GM23338 (cell line): ENCODE data around the gene AFF3. TPM values are rescaled to one million over a fixed set of nuclear protein-coding genes. Genes with fewer than 3 reads are reported as not detected.

Experiments used
- ATAC-seq: fragments of 200-7000 bp; cut with Tn5 transposase; 3 replicates; pipeline ENCODE4 v1.9.1; 2020
- DNase-seq: peaks from one replicate; pipeline ENCODE4 v3.0.0-alpha.2; 2015; ENCODE audit warnings: low spot score
- H2AFZ ChIP-seq: fragments of 200-600 bp; sonication (generic); 2 replicates; pipeline ENCODE4 v1.8.0; 2016; ENCODE audit warnings: antibody characterized with exemption, mild to moderate bottlenecking, moderate library complexity
- H3F3A ChIP-seq: fragments of 200-600 bp; sonication (generic); replicated peaks from 2 replicates; pipeline ENCODE4 v1.8.0; 2017; ENCODE audit warnings: antibody characterized with exemption, mixed run types, low read depth
- H3K27ac ChIP-seq: fragments of 200-600 bp; sonication (generic); 2 replicates; pipeline ENCODE4 v1.6.1; 2016; ENCODE audit warnings: low read depth
- H3K27me3 ChIP-seq: fragments of 200-600 bp; sonication (generic); 2 replicates; pipeline ENCODE4 v1.8.0; 2016; ENCODE audit warnings: mild to moderate bottlenecking, mixed run types, moderate library complexity; ENCODE audit not compliant: insufficient read depth
- H3K36me3 ChIP-seq: fragments of 200-600 bp; sonication (generic); 2 replicates; pipeline ENCODE4 v1.8.0; 2016; ENCODE audit warnings: mild to moderate bottlenecking; ENCODE audit not compliant: insufficient read depth
- H3K4me1 ChIP-seq: fragments of 200-600 bp; sonication (generic); 2 replicates; pipeline ENCODE4 v1.8.0; 2016; ENCODE audit warnings: mild to moderate bottlenecking, moderate library complexity; ENCODE audit not compliant: insufficient read depth
- H3K4me2 ChIP-seq: fragments of 200-600 bp; sonication (generic); 2 replicates; pipeline ENCODE4 v1.7.1; 2017; ENCODE audit warnings: mixed run types
- H3K4me3 ChIP-seq: fragments of 200-600 bp; sonication (generic); 2 replicates; pipeline ENCODE4 v1.6.1; 2016; ENCODE audit warnings: mixed run types
- H3K79me2 ChIP-seq: fragments of 200-600 bp; sonication (generic); replicated peaks from 2 replicates; pipeline ENCODE4 v1.8.0; 2017; ENCODE audit warnings: mild to moderate bottlenecking; ENCODE audit not compliant: insufficient read depth
- H3K9me2 ChIP-seq: fragments of 200-600 bp; sonication (generic); 2 replicates; pipeline ENCODE4 v1.8.0; 2017; ENCODE audit not compliant: insufficient read depth
- H4K20me1 ChIP-seq: fragments of 200-600 bp; sonication (generic); replicated peaks from 2 replicates; pipeline ENCODE4 v1.8.0; 2017; ENCODE audit warnings: mild to moderate bottlenecking; ENCODE audit not compliant: insufficient read depth
- H3K27ac Mint-ChIP-seq: 2 replicates; pipeline ENCODE4 v1.8.0; 2020; ENCODE audit warnings: inconsistent platforms, mild to moderate bottlenecking, moderate library complexity, mixed read lengths
- H3K27me3 Mint-ChIP-seq: 3 replicates; pipeline ENCODE4 v1.8.0; 2022; ENCODE audit warnings: low read depth, mild to moderate bottlenecking, moderate library complexity, mixed read lengths, inconsistent platforms; ENCODE audit not compliant: insufficient read depth, poor library complexity
- H3K36me3 Mint-ChIP-seq: 3 replicates; pipeline ENCODE4 v1.8.0; 2021; ENCODE audit warnings: low read depth, mild to moderate bottlenecking, inconsistent platforms, moderate library complexity, mixed read lengths
- H3K4me1 Mint-ChIP-seq: 3 replicates; pipeline ENCODE4 v1.8.0; 2020; ENCODE audit warnings: mild to moderate bottlenecking, inconsistent platforms, mixed read lengths
- H3K4me3 Mint-ChIP-seq: 3 replicates; pipeline ENCODE4 v1.8.0; 2021; ENCODE audit warnings: moderate library complexity, mild to moderate bottlenecking, inconsistent platforms, mixed read lengths
- H3K9me3 Mint-ChIP-seq: 3 replicates; pipeline ENCODE4 v1.8.0; 2020; ENCODE audit warnings: moderate library complexity, mild to moderate bottlenecking, inconsistent platforms, mixed read lengths
- CREB1 ChIP-seq: fragments of 250-450 bp; sonication (Bioruptor Pico); IDR thresholded peaks from 2 replicates; pipeline ENCODE4 v1.5.0; 2020; ENCODE audit warnings: low read depth, mild to moderate bottlenecking, moderate library complexity
- EZH2 ChIP-seq: fragments of 200-600 bp; sonication (generic); IDR thresholded peaks from one replicate; pipeline ENCODE4 v1.8.0; 2017; ENCODE audit warnings: antibody characterized with exemption, mild to moderate bottlenecking, low read depth; ENCODE audit not compliant: unreplicated experiment
- JUNB ChIP-seq: IDR thresholded peaks from one replicate; pipeline ENCODE4 v1.6.1; 2016; ENCODE audit warnings: antibody characterized with exemption; ENCODE audit not compliant: unreplicated experiment
- POLR2AphosphoS5 ChIP-seq: IDR thresholded peaks from 2 replicates; pipeline ENCODE4 v1.6.1; 2016; ENCODE audit warnings: antibody characterized with exemption, low read depth
- STAT1 ChIP-seq: IDR thresholded peaks from one replicate; pipeline ENCODE4 v1.6.1; 2016; ENCODE audit warnings: antibody characterized with exemption; ENCODE audit not compliant: unreplicated experiment
- polyA plus RNA-seq: library from polyadenylated mRNA; unstranded; fragments of >200 nt; fragmentation: Nextera tagmentation; extraction: Ambion mirVana; gene quantifications from 2 replicates; pipeline ENCODE4 v1.2.1, GENCODE V29; 2016
- total RNA-seq: library from RNA; depleted of rRNA; stranded (reverse); fragments of >200 nt; shearing (Covaris generic); gene quantifications from 2 replicates; pipeline ENCODE4 v1.2.3, GENCODE V29; 2014
- TF ChIP-seq, protein P1 (sequence below): fragments of 250-450 bp; sonication (Bioruptor Pico); IDR thresholded peaks from 2 replicates; pipeline ENCODE4 v1.5.0; 2020; ENCODE audit warnings: mild to moderate bottlenecking, moderate library complexity
- TF ChIP-seq, protein P2 (sequence below), 2 experiments: fragments of 200-600 bp in 1 of 2; sonication (generic) in 1 of 2; conservative IDR thresholded peaks; 2 replicates each; pipeline versions ENCODE4 v1.5.1 to v1.6.1; 2016 to 2017; ENCODE audit warnings: antibody characterized with exemption in 2 of 2, low read depth in 2 of 2, mild to moderate bottlenecking in 2 of 2, moderate library complexity in 1 of 2

AFF3 gene
- total and polyA plus RNA-seq, 2 experiments from 2014 or later = 0.73 to 1.4 TPM

GRCh38 chr2:100110614-100111000 lies 31.8 kb downstream of the AFF3 start (continued):
- TF ChIP-seq, protein P1, sequence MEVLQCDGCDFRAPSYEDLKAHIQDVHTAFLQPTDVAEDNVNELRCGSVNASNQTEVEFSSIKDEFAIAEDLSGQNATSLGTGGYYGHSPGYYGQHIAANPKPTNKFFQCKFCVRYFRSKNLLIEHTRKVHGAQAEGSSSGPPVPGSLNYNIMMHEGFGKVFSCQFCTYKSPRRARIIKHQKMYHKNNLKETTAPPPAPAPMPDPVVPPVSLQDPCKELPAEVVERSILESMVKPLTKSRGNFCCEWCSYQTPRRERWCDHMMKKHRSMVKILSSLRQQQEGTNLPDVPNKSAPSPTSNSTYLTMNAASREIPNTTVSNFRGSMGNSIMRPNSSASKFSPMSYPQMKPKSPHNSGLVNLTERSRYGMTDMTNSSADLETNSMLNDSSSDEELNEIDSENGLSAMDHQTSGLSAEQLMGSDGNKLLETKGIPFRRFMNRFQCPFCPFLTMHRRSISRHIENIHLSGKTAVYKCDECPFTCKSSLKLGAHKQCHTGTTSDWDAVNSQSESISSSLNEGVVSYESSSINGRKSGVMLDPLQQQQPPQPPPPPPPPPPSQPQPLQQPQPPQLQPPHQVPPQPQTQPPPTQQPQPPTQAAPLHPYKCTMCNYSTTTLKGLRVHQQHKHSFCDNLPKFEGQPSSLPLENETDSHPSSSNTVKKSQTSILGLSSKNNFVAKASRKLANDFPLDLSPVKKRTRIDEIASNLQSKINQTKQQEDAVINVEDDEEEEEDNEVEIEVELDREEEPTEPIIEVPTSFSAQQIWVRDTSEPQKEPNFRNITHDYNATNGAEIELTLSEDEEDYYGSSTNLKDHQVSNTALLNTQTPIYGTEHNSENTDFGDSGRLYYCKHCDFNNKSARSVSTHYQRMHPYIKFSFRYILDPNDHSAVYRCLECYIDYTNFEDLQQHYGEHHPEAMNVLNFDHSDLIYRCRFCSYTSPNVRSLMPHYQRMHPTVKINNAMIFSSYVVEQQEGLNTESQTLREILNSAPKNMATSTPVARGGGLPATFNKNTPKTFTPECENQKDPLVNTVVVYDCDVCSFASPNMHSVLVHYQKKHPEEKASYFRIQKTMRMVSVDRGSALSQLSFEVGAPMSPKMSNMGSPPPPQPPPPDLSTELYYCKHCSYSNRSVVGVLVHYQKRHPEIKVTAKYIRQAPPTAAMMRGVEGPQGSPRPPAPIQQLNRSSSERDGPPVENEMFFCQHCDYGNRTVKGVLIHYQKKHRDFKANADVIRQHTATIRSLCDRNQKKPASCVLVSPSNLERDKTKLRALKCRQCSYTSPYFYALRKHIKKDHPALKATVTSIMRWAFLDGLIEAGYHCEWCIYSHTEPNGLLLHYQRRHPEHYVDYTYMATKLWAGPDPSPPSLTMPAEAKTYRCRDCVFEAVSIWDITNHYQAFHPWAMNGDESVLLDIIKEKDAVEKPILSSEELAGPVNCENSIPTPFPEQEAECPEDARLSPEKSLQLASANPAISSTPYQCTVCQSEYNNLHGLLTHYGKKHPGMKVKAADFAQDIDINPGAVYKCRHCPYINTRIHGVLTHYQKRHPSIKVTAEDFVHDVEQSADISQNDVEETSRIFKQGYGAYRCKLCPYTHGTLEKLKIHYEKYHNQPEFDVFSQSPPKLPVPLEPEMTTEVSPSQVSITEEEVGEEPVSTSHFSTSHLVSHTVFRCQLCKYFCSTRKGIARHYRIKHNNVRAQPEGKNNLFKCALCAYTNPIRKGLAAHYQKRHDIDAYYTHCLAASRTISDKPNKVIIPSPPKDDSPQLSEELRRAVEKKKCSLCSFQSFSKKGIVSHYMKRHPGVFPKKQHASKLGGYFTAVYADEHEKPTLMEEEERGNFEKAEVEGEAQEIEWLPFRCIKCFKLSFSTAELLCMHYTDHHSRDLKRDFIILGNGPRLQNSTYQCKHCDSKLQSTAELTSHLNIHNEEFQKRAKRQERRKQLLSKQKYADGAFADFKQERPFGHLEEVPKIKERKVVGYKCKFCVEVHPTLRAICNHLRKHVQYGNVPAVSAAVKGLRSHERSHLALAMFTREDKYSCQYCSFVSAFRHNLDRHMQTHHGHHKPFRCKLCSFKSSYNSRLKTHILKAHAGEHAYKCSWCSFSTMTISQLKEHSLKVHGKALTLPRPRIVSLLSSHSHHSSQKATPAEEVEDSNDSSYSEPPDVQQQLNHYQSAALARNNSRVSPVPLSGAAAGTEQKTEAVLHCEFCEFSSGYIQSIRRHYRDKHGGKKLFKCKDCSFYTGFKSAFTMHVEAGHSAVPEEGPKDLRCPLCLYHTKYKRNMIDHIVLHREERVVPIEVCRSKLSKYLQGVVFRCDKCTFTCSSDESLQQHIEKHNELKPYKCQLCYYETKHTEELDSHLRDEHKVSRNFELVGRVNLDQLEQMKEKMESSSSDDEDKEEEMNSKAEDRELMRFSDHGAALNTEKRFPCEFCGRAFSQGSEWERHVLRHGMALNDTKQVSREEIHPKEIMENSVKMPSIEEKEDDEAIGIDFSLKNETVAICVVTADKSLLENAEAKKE (CRISPR knock-in tag) = no peak
- TF ChIP-seq, protein P2, sequence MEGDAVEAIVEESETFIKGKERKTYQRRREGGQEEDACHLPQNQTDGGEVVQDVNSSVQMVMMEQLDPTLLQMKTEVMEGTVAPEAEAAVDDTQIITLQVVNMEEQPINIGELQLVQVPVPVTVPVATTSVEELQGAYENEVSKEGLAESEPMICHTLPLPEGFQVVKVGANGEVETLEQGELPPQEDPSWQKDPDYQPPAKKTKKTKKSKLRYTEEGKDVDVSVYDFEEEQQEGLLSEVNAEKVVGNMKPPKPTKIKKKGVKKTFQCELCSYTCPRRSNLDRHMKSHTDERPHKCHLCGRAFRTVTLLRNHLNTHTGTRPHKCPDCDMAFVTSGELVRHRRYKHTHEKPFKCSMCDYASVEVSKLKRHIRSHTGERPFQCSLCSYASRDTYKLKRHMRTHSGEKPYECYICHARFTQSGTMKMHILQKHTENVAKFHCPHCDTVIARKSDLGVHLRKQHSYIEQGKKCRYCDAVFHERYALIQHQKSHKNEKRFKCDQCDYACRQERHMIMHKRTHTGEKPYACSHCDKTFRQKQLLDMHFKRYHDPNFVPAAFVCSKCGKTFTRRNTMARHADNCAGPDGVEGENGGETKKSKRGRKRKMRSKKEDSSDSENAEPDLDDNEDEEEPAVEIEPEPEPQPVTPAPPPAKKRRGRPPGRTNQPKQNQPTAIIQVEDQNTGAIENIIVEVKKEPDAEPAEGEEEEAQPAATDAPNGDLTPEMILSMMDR (conservative IDR thresholded peaks at IDR 0.05; ENCODE audit: low read depth in 2 of 2) = no peak
- TF ChIP-seq JUNB = no peak

DNA sequence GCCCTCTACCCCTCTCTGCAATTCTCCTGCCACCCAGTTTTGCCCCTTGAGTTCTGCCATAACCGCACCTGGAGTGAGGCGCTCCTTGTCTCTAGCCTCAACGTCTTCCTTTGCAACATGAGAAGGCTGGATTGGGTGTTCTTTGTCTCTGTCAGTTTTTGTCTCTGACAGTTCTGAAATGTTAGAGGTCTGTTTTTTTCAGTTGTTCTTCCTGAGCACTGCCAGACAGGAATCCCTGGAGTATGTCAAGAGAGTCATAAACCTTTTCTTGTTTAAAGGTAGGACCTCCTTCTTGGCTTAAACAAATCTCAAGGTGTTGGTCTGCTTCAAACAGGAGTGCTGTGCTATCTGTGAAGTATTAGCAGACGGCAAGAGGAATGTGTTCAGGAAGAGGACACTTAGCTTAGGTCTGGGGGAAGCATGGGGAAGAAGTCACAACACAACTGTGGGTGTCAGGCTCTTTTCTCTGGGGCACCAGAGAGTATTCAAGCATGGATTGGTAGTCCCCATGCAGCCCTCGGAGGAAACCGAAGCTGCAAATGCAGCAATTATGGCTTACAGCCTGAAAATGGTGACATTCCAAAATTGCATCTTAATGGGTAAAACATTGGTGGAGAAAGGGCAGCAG lies 32.3 kb downstream of the AFF3 start:
- no peaks in the 10 kb centered on the region for H3K36me3 ChIP-seq
- H3K27ac Mint-ChIP-seq = no peak overlapping the region
- H3K36me3 Mint-ChIP-seq = no peaks in the 10 kb centered on the region; the same call in 2 of the 3 replicates
- H3K9me2 ChIP-seq = no peaks in the 10 kb centered on the region
- H3K27ac ChIP-seq = no peak overlapping the region
- ATAC-seq (no peak), DNase-seq (no peak)
- H3K79me2 ChIP-seq = no peaks in the 10 kb centered on the region
- H3K4me1 ChIP-seq = peaks cover 18% of the 10 kb centered on the region
- no peak overlapping the region for H3K4me3 ChIP-seq
- H2AFZ ChIP-seq = no peak overlapping the region
- H4K20me1 ChIP-seq = no peaks in the 10 kb centered on the region
- H3K4me2 ChIP-seq = no peak overlapping the region
- H3F3A ChIP-seq = no peaks in the 10 kb centered on the region
- H3K4me3 Mint-ChIP-seq = no peak overlapping the region
- peaks cover 63% of the 10 kb centered on the region for H3K27me3 Mint-ChIP-seq
- H3K4me1 Mint-ChIP-seq = peaks cover 23% of the 10 kb centered on the region
- no peaks in the 10 kb centered on the region for H3K9me3 Mint-ChIP-seq
- peaks cover 91% of the 10 kb centered on the region for H3K27me3 ChIP-seq
- TF ChIP-seq, protein P1 (CRISPR knock-in tag) = no peak
- no peak for TF ChIP-seq CREB1 (CRISPR knock-in tag)
- TF ChIP-seq STAT1 = no peak
- TF ChIP-seq EZH2 = no peak
- TF ChIP-seq POLR2AphosphoS5 = no peak
